ENCODE measurements around the gene ZAR1L.

The ZAR1L gene

GRCh38 chr13:32300920-32301319 lies 14.2 kb downstream of the ZAR1L start:
- no peak for DNase-seq

GRCh38 chr13:32300406-32300805 lies 14.8 kb downstream of the ZAR1L start:
- no peak for DNase-seq

GRCh38 chr13:32299893-32300292 lies 15.3 kb downstream of the ZAR1L start:
- DNase-seq: no peak

- no peak for DNase-seq
Observed at GRCh38 chr13:32298695-32299094, 16.5 kb downstream of the ZAR1L start.

- no peak for DNase-seq
Observed at GRCh38 chr13:32297206-32297605, 18.0 kb downstream of the ZAR1L start.

- DNase-seq: no peak
Observed at GRCh38 chr13:32285633-32285965, 29.6 kb downstream of the ZAR1L start.

- DNase-seq: no peak
Observed at GRCh38 chr13:32284927-32285632, 30.1 kb downstream of the ZAR1L start.

GRCh38 chr13:32282096-32282711 lies 33.0 kb downstream of the ZAR1L start:
- DNase-seq: no peak

- DNase-seq: no peak
Observed at GRCh38 chr13:32281096-32281495, 34.1 kb downstream of the ZAR1L start.

GRCh38 chr13:32278426-32278825 lies 36.7 kb downstream of the ZAR1L start:
- no peak for DNase-seq

- DNase-seq: no peak
Observed at GRCh38 chr13:32277839-32278238, 37.3 kb downstream of the ZAR1L start.

GRCh38 chr13:32272021-32272683 lies 43.0 kb downstream of the ZAR1L start:
- DNase-seq: no peak

GRCh38 chr13:32267836-32268439 lies 47.2 kb downstream of the ZAR1L start:
- DNase-seq: no peak

GRCh38 chr13:32266130-32266529 lies 49.0 kb downstream of the ZAR1L start:
- DNase-seq: no peak

GRCh38 chr13:32265726-32266125 lies 49.4 kb downstream of the ZAR1L start:
- no peak for DNase-seq

GRCh38 chr13:32264407-32264806 lies 50.8 kb downstream of the ZAR1L start:
- DNase-seq: no peak

- DNase-seq: no peak
Observed at GRCh38 chr13:32262619-32263018, 52.5 kb downstream of the ZAR1L start.

GRCh38 chr13:32262165-32262564 lies 53.0 kb downstream of the ZAR1L start:
- no peak for DNase-seq

GRCh38 chr13:32261567-32261966 lies 53.6 kb downstream of the ZAR1L start:
- DNase-seq: no peak

- no peak for DNase-seq
Observed at GRCh38 chr13:32259116-32259515, 56.0 kb downstream of the ZAR1L start.

- DNase-seq: no peak
Observed at GRCh38 chr13:32257649-32258048, 57.5 kb downstream of the ZAR1L start.

- DNase-seq: no peak
Observed at GRCh38 chr13:32256243-32256642, 58.9 kb downstream of the ZAR1L start.

GRCh38 chr13:32255724-32256109 lies 59.4 kb downstream of the ZAR1L start:
- no peak for DNase-seq
